Measurements from ENCODE around the gene MBD6. TPM values are rescaled to one million over a fixed set of nuclear protein-coding genes. Genes with fewer than 3 reads are reported as not detected.
"Not testable (repeated sequence)": the region's sequence is repeated elsewhere in the genome, so short reads cannot be mapped to it uniquely, and the experiment has no call there.

Gene MBD6
- total and polyA plus RNA-seq, 2 donors from 2014 or later = 38.4 to 118 TPM

- H3K27me3 ChIP-seq (ENCODE audit: control insufficient read depth, insufficient read depth, low read length) = no peaks in the 10 kb centered on the region
- TF ChIP-seq CTCF (IDR thresholded peaks at IDR 0.05; ENCODE audit: borderline replicate concordance, extremely low read depth, insufficient read depth) = no peak
- no peaks in the 10 kb centered on the region for H3K4me1 ChIP-seq (ENCODE audit: control insufficient read depth in 2 of 3, insufficient read depth in 2 of 3, low read depth in 1 of 3, low read length in 3 of 3)
- FAIRE-seq = no peak
- no peak for DNase-seq
- intact Hi-C loops (cut with DNase I) = no loop called here
- H3K4me3 ChIP-seq (ENCODE audit: low read length in 3 of 3) = no peak overlapping the region
- no peak overlapping the region for H3K27ac ChIP-seq (ENCODE audit: low read depth in 2 of 2, low read length in 2 of 2)
- no peak overlapping the region for H3K9ac ChIP-seq (ENCODE audit: low read length in 3 of 3)
- H3K36me3 ChIP-seq (ENCODE audit: control insufficient read depth in 2 of 3, insufficient read depth in 3 of 3, low read length in 3 of 3) = peaks cover 14 to 47% (median 38%) of the 10 kb centered on the region in 3 donors
- H3K9me3 ChIP-seq (ENCODE audit: control insufficient read depth in 2 of 3, insufficient read depth in 1 of 3, low read length in 3 of 3) = no peaks in the 10 kb centered on the region
Measured at GRCh38 chr12:57511588-57512325, 10.9 kb upstream of the MBD6 start.

- H3K36me3 ChIP-seq (ENCODE audit: control insufficient read depth in 2 of 3, insufficient read depth in 3 of 3, low read length in 3 of 3) = peaks cover 19 to 56% (median 45%) of the 10 kb centered on the region in 3 donors
- no peaks in the 10 kb centered on the region for H3K4me1 ChIP-seq (ENCODE audit: control insufficient read depth in 2 of 3, insufficient read depth in 2 of 3, low read depth in 1 of 3, low read length in 3 of 3)
- no peaks in the 10 kb centered on the region for H3K27me3 ChIP-seq (ENCODE audit: control insufficient read depth, insufficient read depth, low read length)
- H3K9me3 ChIP-seq (ENCODE audit: control insufficient read depth in 2 of 3, insufficient read depth in 1 of 3, low read length in 3 of 3) = no peaks in the 10 kb centered on the region
- no peak for FAIRE-seq
- H3K4me3 ChIP-seq (ENCODE audit: low read length in 3 of 3) = no peak overlapping the region
- DNase-seq = no peak
- intact Hi-C loops (cut with DNase I) = no loop called here
- no peak overlapping the region for H3K9ac ChIP-seq (ENCODE audit: low read length in 3 of 3)
- no peak for TF ChIP-seq CTCF (IDR thresholded peaks at IDR 0.05; ENCODE audit: borderline replicate concordance, extremely low read depth, insufficient read depth)
- H3K27ac ChIP-seq (ENCODE audit: low read depth in 2 of 2, low read length in 2 of 2) = no peak overlapping the region
Measured at GRCh38 chr12:57512665-57513064, 10.0 kb upstream of the MBD6 start.

GRCh38 chr12:57513266-57513665, 9.4 kb upstream of the MBD6 start:
- FAIRE-seq (no peak), DNase-seq (no peak)
- H3K36me3 ChIP-seq (ENCODE audit: control insufficient read depth in 2 of 3, insufficient read depth in 3 of 3, low read length in 3 of 3) = peaks cover 19 to 56% (median 45%) of the 10 kb centered on the region in 3 donors
- no peak overlapping the region for H3K9ac ChIP-seq (ENCODE audit: low read length in 3 of 3)
- H3K9me3 ChIP-seq (ENCODE audit: control insufficient read depth in 2 of 3, insufficient read depth in 1 of 3, low read length in 3 of 3) = no peaks in the 10 kb centered on the region
- H3K4me3 ChIP-seq (ENCODE audit: low read length in 3 of 3) = no peak overlapping the region
- peaks cover under 1 to 4% (median 2%) of the 10 kb centered on the region in 3 donors for H3K4me1 ChIP-seq (ENCODE audit: control insufficient read depth in 2 of 3, insufficient read depth in 2 of 3, low read depth in 1 of 3, low read length in 3 of 3)
- intact Hi-C loops (cut with DNase I) = no loop called here
- no peak for TF ChIP-seq CTCF (IDR thresholded peaks at IDR 0.05; ENCODE audit: borderline replicate concordance, extremely low read depth, insufficient read depth)
- no peak overlapping the region for H3K27ac ChIP-seq (ENCODE audit: low read depth in 2 of 2, low read length in 2 of 2)
- no peaks in the 10 kb centered on the region for H3K27me3 ChIP-seq (ENCODE audit: control insufficient read depth, insufficient read depth, low read length)

- intact Hi-C loops (cut with DNase I); H3K27ac ChIP-seq (ENCODE audit: low read depth in 2 of 2, low read length in 2 of 2); H3K9me3 ChIP-seq (ENCODE audit: control insufficient read depth in 2 of 3, insufficient read depth in 1 of 3, low read length in 3 of 3); H3K4me3 ChIP-seq (ENCODE audit: low read length in 3 of 3); H3K9ac ChIP-seq (ENCODE audit: low read length in 3 of 3); FAIRE-seq; DNase-seq; H3K27me3 ChIP-seq (ENCODE audit: control insufficient read depth, insufficient read depth, low read length); H3K4me1 ChIP-seq (ENCODE audit: control insufficient read depth in 2 of 3, insufficient read depth in 2 of 3, low read depth in 1 of 3, low read length in 3 of 3): not testable (repeated sequence)
- H3K36me3 ChIP-seq (ENCODE audit: control insufficient read depth in 2 of 3, insufficient read depth in 3 of 3, low read length in 3 of 3) = peaks cover 19 to 56% (median 45%) of the 10 kb centered on the region in 3 donors
Measured at GRCh38 chr12:57513677-57514076, 8.9 kb upstream of the MBD6 start.

- H3K9ac ChIP-seq (ENCODE audit: low read length in 3 of 3); intact Hi-C loops (cut with DNase I); H3K4me3 ChIP-seq (ENCODE audit: low read length in 3 of 3); H3K4me1 ChIP-seq (ENCODE audit: control insufficient read depth in 2 of 3, insufficient read depth in 2 of 3, low read depth in 1 of 3, low read length in 3 of 3); H3K27me3 ChIP-seq (ENCODE audit: control insufficient read depth, insufficient read depth, low read length); H3K27ac ChIP-seq (ENCODE audit: low read depth in 2 of 2, low read length in 2 of 2); DNase-seq; FAIRE-seq; H3K9me3 ChIP-seq (ENCODE audit: control insufficient read depth in 2 of 3, insufficient read depth in 1 of 3, low read length in 3 of 3): not testable (repeated sequence)
- peaks cover 19 to 56% (median 45%) of the 10 kb centered on the region in 3 donors for H3K36me3 ChIP-seq (ENCODE audit: control insufficient read depth in 2 of 3, insufficient read depth in 3 of 3, low read length in 3 of 3)
Measured at GRCh38 chr12:57514246-57514645, 8.4 kb upstream of the MBD6 start.
